LNCAP (cell line): ENCODE data around the gene RDH14.

Experiments
- CTCF ChIP-seq: fragments of 450-650 bp; IDR thresholded peaks from 2 replicates; pipeline ENCODE4 v1.5.1; 2017; ENCODE audit warnings: mild to moderate bottlenecking

Gene RDH14

GRCh38 chr2:18560031-18560796 is at the start of gene RDH14:
Gene RDH14, minus strand, starts transcription at chr2:18560653. Its CDS starts 81 bp downstream, at chr2:18560572.
- no peak for TF ChIP-seq CTCF

- TF ChIP-seq CTCF: no peak
Observed at GRCh38 chr2:18610090-18610489, 49.6 kb upstream of the RDH14 start.

GRCh38 chr2:18605115-18605514 is 44.7 kb upstream of the RDH14 start:
- no peak for TF ChIP-seq CTCF

GRCh38 chr2:18604531-18604885 is 44.1 kb upstream of the RDH14 start:
- TF ChIP-seq CTCF: no peak

GRCh38 chr2:18603854-18604530 is 43.5 kb upstream of the RDH14 start:
- no peak for TF ChIP-seq CTCF

GRCh38 chr2:18602298-18602697 is 41.8 kb upstream of the RDH14 start:
- TF ChIP-seq CTCF: no peak

GRCh38 chr2:18600255-18600613 is 39.8 kb upstream of the RDH14 start:
- TF ChIP-seq CTCF: no peak
